K562 (cell line): ENCODE data around the gene WTAP. TPM values are rescaled to one million over a fixed set of nuclear protein-coding genes. Genes with fewer than 3 reads are reported as not detected.

Experiments used
- CBX5 ChIP-seq: IDR thresholded peaks from 2 replicates; pipeline ENCODE4 v1.6.1; 2014; ENCODE audit warnings: low read depth, borderline replicate concordance
- FOXA3 ChIP-seq, 2 experiments: fragments of 450-650 bp in 1 of 2; sonication (generic) in 1 of 2; formaldehyde crosslinking; IDR thresholded peaks in 1 of 2; conservative IDR thresholded peaks in 1 of 2; 2 replicates each; pipeline versions ENCODE4 v1.4.0 to v1.8.0; 2020 to 2022; ENCODE audit warnings: mild to moderate bottlenecking in 2 of 2, missing genetic modification reagents in 1 of 2
- HNRNPH1 ChIP-seq: fragments of 200-400 bp; formaldehyde crosslinking; optimal IDR thresholded peaks from 2 replicates; pipeline ENCODE3; 2017; ENCODE audit warnings: low read depth, mild to moderate bottlenecking, low read length, moderate library complexity
- NR0B1 ChIP-seq: fragments of 450-650 bp; IDR thresholded peaks from one replicate; pipeline ENCODE4 v1.6.1; 2018; ENCODE audit warnings: mild to moderate bottlenecking, moderate library complexity; ENCODE audit not compliant: partially characterized antibody
- ZNF143 ChIP-seq: sonication (generic); formaldehyde crosslinking; IDR thresholded peaks from 2 replicates; pipeline ENCODE4 v1.9.0; 2022; ENCODE audit warnings: mild to moderate bottlenecking, missing genetic modification reagents
- ZNF583 ChIP-seq: fragments of 250-450 bp; sonication (Bioruptor Pico); IDR thresholded peaks from 2 replicates; pipeline ENCODE4 v1.4.0; 2020
- polyA plus RNA-seq, 8 experiments: library from polyadenylated mRNA; depleted of rRNA in 4 of 8; stranded (reverse) in 5 of 8; unstranded in 3 of 8; fragments of >200 nt; fragmentation: Nextera tagmentation in 2 of 8; fragmentation: Illumina TruSeq in 1 of 8; extraction: Ambion mirVana in 2 of 8; extraction: Trizol in 1 of 8; gene quantifications; 2 replicates each; pipeline versions ENCODE4 v1.2.1 to v1.2.3, GENCODE V29; 2011 to 2014; ENCODE audit warnings: inconsistent platforms in 1 of 8, missing spikeins in 1 of 8
- total RNA-seq, 7 experiments: library from RNA; depleted of rRNA in 6 of 7; stranded (reverse); fragments of >200 nt in 6 of 7; fragmentation: Illumina TruSeq in 2 of 7; extraction: Trizol in 2 of 7; gene quantifications; 2 replicates each; pipeline versions ENCODE4 v1.2.1 to v1.2.3, GENCODE V29; 2011 to 2021; ENCODE audit warnings: low replicate concordance in 1 of 7
- TF ChIP-seq, protein P1 (sequence below), 2 experiments: fragments of 450-650 bp; formaldehyde crosslinking in 1 of 2; IDR thresholded peaks; 2 replicates each; pipeline versions ENCODE4 v1.4.0 to v1.6.1; 2014 to 2020; ENCODE audit warnings: mild to moderate bottlenecking in 2 of 2, borderline replicate concordance in 1 of 2, low read depth in 1 of 2

WTAP gene
- total and polyA plus RNA-seq, 9 of the 15 experiments (the other 6 are each of a cell fraction or from before 2014, with no cell fraction given) = 52.4 to 156 (median 110) TPM

DNA sequence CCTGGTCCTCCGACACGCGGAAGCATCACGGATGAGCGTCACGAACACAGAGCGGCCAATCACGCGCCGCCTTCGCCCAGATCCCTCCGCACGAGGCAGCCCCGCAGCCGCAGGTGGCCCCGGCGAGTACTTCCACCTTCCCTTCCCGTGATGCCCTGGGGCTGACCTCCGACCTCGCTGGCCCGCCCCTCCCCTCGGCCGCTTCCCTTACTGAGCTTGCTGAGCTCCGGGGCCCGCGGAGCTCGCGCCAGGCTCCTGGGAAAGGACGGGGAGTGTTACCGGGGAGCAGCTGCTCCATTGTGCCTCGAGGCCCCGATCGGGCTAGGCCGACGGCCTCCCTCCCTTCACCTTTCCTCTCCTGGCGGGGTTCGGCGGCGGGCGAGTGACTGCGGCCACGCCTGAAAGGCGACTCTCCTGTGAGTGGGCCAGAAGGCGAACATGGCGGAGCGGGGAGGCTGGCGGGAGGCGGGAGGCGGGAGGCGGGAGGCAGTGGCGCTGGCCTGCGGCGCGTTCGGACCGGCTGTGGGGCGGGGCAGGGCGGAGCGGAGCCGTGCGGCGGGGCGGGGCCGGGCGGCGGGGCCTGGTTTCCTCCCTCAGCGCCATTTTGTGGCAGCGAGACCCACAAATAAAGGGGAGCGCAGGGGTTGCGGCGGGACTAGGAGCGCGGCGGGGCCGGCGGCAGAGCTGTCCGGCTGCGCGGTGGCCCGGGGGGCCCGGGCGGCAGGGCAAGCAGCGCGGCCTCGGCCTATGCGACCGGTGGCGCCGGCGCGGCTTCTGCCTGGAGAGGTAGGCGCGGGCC lies at the start of gene WTAP (continued):
- TF ChIP-seq, protein P1, sequence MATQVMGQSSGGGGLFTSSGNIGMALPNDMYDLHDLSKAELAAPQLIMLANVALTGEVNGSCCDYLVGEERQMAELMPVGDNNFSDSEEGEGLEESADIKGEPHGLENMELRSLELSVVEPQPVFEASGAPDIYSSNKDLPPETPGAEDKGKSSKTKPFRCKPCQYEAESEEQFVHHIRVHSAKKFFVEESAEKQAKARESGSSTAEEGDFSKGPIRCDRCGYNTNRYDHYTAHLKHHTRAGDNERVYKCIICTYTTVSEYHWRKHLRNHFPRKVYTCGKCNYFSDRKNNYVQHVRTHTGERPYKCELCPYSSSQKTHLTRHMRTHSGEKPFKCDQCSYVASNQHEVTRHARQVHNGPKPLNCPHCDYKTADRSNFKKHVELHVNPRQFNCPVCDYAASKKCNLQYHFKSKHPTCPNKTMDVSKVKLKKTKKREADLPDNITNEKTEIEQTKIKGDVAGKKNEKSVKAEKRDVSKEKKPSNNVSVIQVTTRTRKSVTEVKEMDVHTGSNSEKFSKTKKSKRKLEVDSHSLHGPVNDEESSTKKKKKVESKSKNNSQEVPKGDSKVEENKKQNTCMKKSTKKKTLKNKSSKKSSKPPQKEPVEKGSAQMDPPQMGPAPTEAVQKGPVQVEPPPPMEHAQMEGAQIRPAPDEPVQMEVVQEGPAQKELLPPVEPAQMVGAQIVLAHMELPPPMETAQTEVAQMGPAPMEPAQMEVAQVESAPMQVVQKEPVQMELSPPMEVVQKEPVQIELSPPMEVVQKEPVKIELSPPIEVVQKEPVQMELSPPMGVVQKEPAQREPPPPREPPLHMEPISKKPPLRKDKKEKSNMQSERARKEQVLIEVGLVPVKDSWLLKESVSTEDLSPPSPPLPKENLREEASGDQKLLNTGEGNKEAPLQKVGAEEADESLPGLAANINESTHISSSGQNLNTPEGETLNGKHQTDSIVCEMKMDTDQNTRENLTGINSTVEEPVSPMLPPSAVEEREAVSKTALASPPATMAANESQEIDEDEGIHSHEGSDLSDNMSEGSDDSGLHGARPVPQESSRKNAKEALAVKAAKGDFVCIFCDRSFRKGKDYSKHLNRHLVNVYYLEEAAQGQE (IDR thresholded peaks at IDR 0.05; ENCODE audit: borderline replicate concordance) = peak; percentile 27; the same call in 1 of the 2 replicates
- TF ChIP-seq, protein P1 (CRISPR knock-in tag; IDR thresholded peaks at IDR 0.05; ENCODE audit: low read depth) = peak; percentile 86
- peak; percentile 69; the same call in 1 of the 2 replicates for TF ChIP-seq CBX5
- peak; percentile 89 for TF ChIP-seq ZNF143
- TF ChIP-seq NR0B1 = no peak
- peak; percentile 52; the same call in 1 of the 2 replicates for TF ChIP-seq ZNF583
- TF ChIP-seq HNRNPH1 = no peak
- peak in 1 of 2 experiments; percentile 81; a peak in 1 of 4 replicates for TF ChIP-seq FOXA3 (CRISPR knock-in tag; conservative IDR thresholded peaks at IDR 0.05 in 1 of 2, IDR thresholded peaks at IDR 0.05 in 1 of 2)
